Stomach smooth muscle (tissue), 2 donors: ENCODE data around the gene RGS17.

Source experiments
- H3K27ac ChIP-seq: one replicate; pipeline ENCODE4 v1.7.0; 2013; ENCODE audit warnings: mild to moderate bottlenecking, low read length, inconsistent platforms
- H3K27me3 ChIP-seq, 2 donors: one replicate each; pipeline ENCODE4 v1.7.0; 2013; ENCODE audit warnings: low read length in 2 of 2; ENCODE audit not compliant: insufficient read depth in 2 of 2, control insufficient read depth in 1 of 2
- H3K36me3 ChIP-seq, 2 donors: one replicate each; pipeline ENCODE4 v1.7.0; 2013; ENCODE audit warnings: low read length in 2 of 2; ENCODE audit not compliant: control insufficient read depth in 2 of 2, insufficient read depth in 2 of 2
- H3K4me1 ChIP-seq: one replicate; pipeline ENCODE4 v1.7.0; 2013; ENCODE audit warnings: low read length; ENCODE audit not compliant: control insufficient read depth, insufficient read depth
- H3K4me3 ChIP-seq, 2 donors: one replicate each; pipeline ENCODE4 v1.7.0; 2013; ENCODE audit warnings: low read length in 2 of 2
- H3K9ac ChIP-seq, 2 donors: one replicate each; pipeline ENCODE4 v1.7.0; 2013; ENCODE audit warnings: low read length in 2 of 2, mild to moderate bottlenecking in 1 of 2
- H3K9me3 ChIP-seq, 2 donors: one replicate each; pipeline ENCODE4 v1.7.0; 2013; ENCODE audit warnings: low read length in 2 of 2; ENCODE audit not compliant: control insufficient read depth in 2 of 2
- donor health status: healthy.
- donor health status: Pancreatic carcinoma.

RGS17 gene

DNA sequence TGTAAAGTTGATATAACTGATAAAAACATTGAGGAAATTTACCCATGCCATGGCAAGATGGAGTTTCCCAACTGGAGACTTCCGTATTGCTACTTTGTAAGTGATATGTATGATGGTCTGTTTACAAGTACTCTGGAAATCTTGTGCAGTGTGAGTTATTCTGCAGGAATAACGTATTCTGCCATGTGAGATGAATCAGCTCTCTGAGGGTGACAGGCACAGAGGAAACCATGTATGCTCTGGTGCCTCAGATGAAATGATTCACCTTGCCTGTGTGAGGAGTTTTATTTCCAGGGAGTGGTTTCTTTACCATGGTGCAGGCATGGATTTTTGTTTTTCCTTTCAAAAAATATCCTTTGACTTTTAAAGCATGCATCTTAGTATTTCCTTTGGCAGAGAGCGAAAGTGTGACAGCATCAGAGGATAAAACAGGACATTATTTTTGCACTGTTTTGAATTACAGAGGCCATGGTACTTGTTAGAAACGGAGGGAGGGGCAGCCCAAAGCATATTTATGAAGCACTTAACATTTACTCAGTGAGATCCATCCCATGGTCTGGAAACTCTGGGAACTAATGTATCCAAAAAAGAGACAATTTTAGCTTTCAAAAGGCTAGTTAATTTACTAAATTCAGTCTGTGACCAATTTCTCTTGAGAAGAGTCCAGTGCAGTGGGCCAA lies 92.6 kb downstream of the RGS17 start:
- H3K4me3 ChIP-seq = no peak overlapping the region
- no peaks in the 10 kb centered on the region for H3K36me3 ChIP-seq
- H3K27ac ChIP-seq = no peak overlapping the region
- no peaks in the 10 kb centered on the region for H3K4me1 ChIP-seq
- H3K9ac ChIP-seq = no peak overlapping the region
- H3K9me3 ChIP-seq = no peaks in the 10 kb centered on the region
- H3K27me3 ChIP-seq = no peaks in the 10 kb centered on the region

- no peaks in the 10 kb centered on the region for H3K36me3 ChIP-seq
Observed at GRCh38 chr6:153034139-153034538, 96.9 kb downstream of the RGS17 start.

DNA sequence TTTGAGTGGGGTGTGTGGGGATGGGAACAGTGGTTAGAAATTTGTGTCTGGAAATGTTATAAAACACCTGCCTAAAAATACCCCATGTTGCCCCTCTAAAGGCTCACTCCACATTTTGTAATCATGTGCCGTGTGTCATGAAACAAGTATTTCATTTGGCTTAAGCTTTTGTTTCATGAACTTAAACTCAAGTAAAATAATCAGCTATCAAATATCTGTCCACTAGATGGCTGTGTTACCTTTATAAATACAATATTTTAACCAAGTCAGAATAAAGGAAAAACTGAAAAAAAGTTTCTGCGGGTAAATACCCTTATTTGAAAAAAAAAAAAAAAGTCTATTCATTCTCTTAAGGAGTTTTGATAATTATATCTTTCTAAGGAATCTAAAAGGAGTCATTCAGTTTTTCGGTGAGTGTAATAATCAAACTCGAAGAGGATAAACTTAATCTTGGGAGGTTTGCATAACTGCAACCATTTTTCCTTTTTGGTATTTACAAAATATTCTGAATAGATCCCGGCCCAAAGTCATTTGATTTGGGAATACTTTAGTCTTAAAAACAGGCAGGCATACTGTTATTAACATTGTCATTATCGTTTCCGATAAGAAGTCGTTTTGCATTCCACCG lies 98.7 kb downstream of the RGS17 start:
- H3K4me1 ChIP-seq = no peaks in the 10 kb centered on the region
- no peak overlapping the region for H3K27ac ChIP-seq
- H3K9me3 ChIP-seq = no peaks in the 10 kb centered on the region
- H3K36me3 ChIP-seq = no peaks in the 10 kb centered on the region
- no peaks in the 10 kb centered on the region for H3K27me3 ChIP-seq
- no peak overlapping the region for H3K9ac ChIP-seq
- H3K4me3 ChIP-seq = no peak overlapping the region

More at GRCh38 chr6:153034139-153034538, 96.9 kb downstream of the RGS17 start:
- no peak overlapping the region for H3K9ac ChIP-seq
- H3K27me3 ChIP-seq = no peaks in the 10 kb centered on the region
- no peaks in the 10 kb centered on the region for H3K9me3 ChIP-seq
- no peak overlapping the region for H3K27ac ChIP-seq
- H3K4me1 ChIP-seq = no peaks in the 10 kb centered on the region
- H3K4me3 ChIP-seq = no peak overlapping the region

- H3K36me3 ChIP-seq = no peaks in the 10 kb centered on the region
- H3K4me1 ChIP-seq = no peaks in the 10 kb centered on the region
- H3K9ac ChIP-seq = no peak overlapping the region
- no peak overlapping the region for H3K27ac ChIP-seq
- no peaks in the 10 kb centered on the region for H3K27me3 ChIP-seq
- no peak overlapping the region for H3K4me3 ChIP-seq
- no peaks in the 10 kb centered on the region for H3K9me3 ChIP-seq
Observed at GRCh38 chr6:153031335-153031955, 99.6 kb downstream of the RGS17 start.

- H3K4me1 ChIP-seq = no peaks in the 10 kb centered on the region
- no peak overlapping the region for H3K27ac ChIP-seq
- H3K9ac ChIP-seq = no peak overlapping the region
- H3K27me3 ChIP-seq = no peaks in the 10 kb centered on the region
- H3K4me3 ChIP-seq = no peak overlapping the region
- no peaks in the 10 kb centered on the region for H3K36me3 ChIP-seq
- H3K9me3 ChIP-seq = no peaks in the 10 kb centered on the region
Observed at GRCh38 chr6:153028963-153029362, 102.1 kb downstream of the RGS17 start.

GRCh38 chr6:153028286-153028685 lies 102.8 kb downstream of the RGS17 start:
- no peaks in the 10 kb centered on the region for H3K36me3 ChIP-seq

DNA sequence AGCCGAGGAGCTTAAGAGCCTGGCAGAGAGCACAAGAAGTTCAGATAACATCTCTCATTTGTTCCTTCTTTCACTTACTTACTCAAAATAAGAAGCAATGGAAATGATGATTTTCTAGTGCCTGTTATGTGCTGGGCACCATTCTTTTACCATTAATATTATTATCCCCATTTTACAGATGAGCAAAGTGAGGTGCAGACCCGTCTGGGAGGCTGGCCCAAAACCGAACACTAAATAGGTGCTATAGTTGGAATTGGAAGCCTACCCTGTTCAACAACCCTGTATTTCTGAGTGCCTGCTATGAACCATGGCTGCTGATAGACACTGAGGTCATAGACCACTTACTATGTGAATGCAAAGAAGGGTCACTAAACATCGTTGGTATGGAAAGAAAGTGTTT lies 103.6 kb downstream of the RGS17 start:
- H3K27me3 ChIP-seq = no peaks in the 10 kb centered on the region
- H3K36me3 ChIP-seq = no peaks in the 10 kb centered on the region
- H3K4me3 ChIP-seq = no peak overlapping the region
- H3K9ac ChIP-seq = no peak overlapping the region
- H3K4me1 ChIP-seq = no peaks in the 10 kb centered on the region
- no peak overlapping the region for H3K27ac ChIP-seq
- no peaks in the 10 kb centered on the region for H3K9me3 ChIP-seq

More at GRCh38 chr6:153028286-153028685, 102.8 kb downstream of the RGS17 start:
- H3K27ac ChIP-seq = no peak overlapping the region
- no peak overlapping the region for H3K4me3 ChIP-seq
- H3K9me3 ChIP-seq = no peaks in the 10 kb centered on the region
- H3K4me1 ChIP-seq = no peaks in the 10 kb centered on the region
- no peaks in the 10 kb centered on the region for H3K27me3 ChIP-seq
- H3K9ac ChIP-seq = no peak overlapping the region

DNA sequence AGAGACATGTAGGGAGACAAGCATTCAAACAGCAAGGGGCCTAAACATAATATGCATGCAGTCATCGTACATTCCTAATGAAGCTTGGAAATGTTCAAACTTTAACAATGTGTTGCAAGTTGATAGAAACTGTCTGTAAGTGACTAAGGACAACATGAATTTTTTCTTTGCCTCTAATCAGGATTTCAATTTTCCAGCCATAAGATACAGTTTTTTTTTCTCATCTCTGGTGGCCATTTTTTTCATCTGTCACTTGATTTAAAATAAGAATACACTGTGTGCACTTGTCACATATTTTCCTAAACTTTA lies 106.4 kb downstream of the RGS17 start:
- Histone ChIP-seq H3K4me3 (no peak overlapping the region), H3K36me3 (no peaks in the 10 kb centered on the region), H3K27me3 (no peaks in the 10 kb centered on the region), H3K9ac (no peak overlapping the region), H3K27ac (no peak overlapping the region), H3K4me1 (no peaks in the 10 kb centered on the region), H3K9me3 (no peaks in the 10 kb centered on the region)

GRCh38 chr6:153023977-153024708 lies 106.9 kb downstream of the RGS17 start:
- no peak overlapping the region for H3K9ac ChIP-seq
- H3K27me3 ChIP-seq = no peaks in the 10 kb centered on the region
- no peaks in the 10 kb centered on the region for H3K9me3 ChIP-seq
- no peaks in the 10 kb centered on the region for H3K4me1 ChIP-seq
- H3K4me3 ChIP-seq = no peak overlapping the region
- H3K27ac ChIP-seq = no peak overlapping the region
- no peaks in the 10 kb centered on the region for H3K36me3 ChIP-seq

GRCh38 chr6:153018355-153018754 lies 112.7 kb downstream of the RGS17 start:
- Histone ChIP-seq H3K36me3 (no peaks in the 10 kb centered on the region), H3K27ac (no peak overlapping the region), H3K9me3 (no peaks in the 10 kb centered on the region), H3K4me1 (no peaks in the 10 kb centered on the region), H3K27me3 (no peaks in the 10 kb centered on the region), H3K9ac (no peak overlapping the region), H3K4me3 (no peak overlapping the region)
